ENCODE measurements around the gene ABHD17C. TPM values are rescaled to one million over a fixed set of nuclear protein-coding genes. Genes with fewer than 3 reads are reported as not detected.
A peak's percentile ranks its signal among the peaks of the same experiment; 100 is the strongest.

Gene ABHD17C
- total RNA-seq, 1 donor from 2014 or later: 41.4 TPM

DNA sequence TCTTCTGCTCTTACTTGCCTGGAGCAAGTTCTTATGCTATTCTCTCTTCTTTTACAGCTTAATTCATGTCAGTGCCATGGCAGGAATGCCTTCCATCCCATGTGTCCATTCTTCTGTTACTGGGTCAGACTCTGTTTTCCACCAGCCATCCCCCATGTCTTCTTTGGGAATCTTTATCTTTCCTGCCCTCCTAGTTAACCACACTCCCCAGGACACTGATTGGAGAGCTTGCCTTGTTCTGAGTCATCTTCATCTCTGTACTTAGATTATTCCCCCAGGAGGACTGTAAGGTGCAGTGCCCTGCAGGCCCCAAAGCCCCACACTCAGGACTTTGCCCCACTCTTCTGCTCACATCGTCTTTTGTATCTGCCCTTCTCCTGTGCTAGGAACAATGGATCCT lies 3.6 kb downstream of the ABHD17C start:
- intact Hi-C loops (cut with DNase I): no loop called here
- peaks cover 27% of the 10 kb centered on the region for H3K4me1 ChIP-seq
- no peak overlapping the region for H3K4me3 ChIP-seq
- no peaks in the 10 kb centered on the region for H3K9me3 ChIP-seq
- TF ChIP-seq, protein P1, sequence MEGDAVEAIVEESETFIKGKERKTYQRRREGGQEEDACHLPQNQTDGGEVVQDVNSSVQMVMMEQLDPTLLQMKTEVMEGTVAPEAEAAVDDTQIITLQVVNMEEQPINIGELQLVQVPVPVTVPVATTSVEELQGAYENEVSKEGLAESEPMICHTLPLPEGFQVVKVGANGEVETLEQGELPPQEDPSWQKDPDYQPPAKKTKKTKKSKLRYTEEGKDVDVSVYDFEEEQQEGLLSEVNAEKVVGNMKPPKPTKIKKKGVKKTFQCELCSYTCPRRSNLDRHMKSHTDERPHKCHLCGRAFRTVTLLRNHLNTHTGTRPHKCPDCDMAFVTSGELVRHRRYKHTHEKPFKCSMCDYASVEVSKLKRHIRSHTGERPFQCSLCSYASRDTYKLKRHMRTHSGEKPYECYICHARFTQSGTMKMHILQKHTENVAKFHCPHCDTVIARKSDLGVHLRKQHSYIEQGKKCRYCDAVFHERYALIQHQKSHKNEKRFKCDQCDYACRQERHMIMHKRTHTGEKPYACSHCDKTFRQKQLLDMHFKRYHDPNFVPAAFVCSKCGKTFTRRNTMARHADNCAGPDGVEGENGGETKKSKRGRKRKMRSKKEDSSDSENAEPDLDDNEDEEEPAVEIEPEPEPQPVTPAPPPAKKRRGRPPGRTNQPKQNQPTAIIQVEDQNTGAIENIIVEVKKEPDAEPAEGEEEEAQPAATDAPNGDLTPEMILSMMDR (IDR thresholded peaks at IDR 0.05): no peak
- H3K36me3 ChIP-seq: no peaks in the 10 kb centered on the region
- DNase-seq: no peak
- no peak overlapping the region for H3K27ac ChIP-seq
- no peaks in the 10 kb centered on the region for H3K27me3 ChIP-seq
- ATAC-seq: no peak

DNA sequence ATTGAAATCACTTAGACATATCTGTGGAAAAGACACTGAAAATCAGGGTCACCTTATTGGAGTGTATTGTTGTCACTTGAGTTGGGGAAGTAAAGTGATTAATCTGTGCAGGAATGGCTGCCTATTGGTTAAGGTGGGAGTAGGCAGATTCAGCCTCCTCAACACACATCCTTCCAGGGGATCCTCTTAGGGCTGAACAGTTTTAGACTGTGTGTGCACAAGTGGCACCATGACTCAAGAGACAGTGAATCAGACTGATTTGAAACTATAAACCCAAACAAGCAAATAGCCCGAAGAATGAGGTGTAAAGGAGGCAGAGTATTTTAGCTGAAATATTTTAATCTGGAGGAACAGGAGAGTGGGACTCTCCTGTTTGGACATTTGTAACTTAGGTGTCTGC lies 4.9 kb downstream of the ABHD17C start:
- ATAC-seq: no peak
- peaks cover 33% of the 10 kb centered on the region for H3K4me1 ChIP-seq
- H3K27ac ChIP-seq: no peak overlapping the region
- intact Hi-C loops (cut with DNase I): no loop called here
- no peak for DNase-seq
- H3K4me3 ChIP-seq: no peak overlapping the region
- no peaks in the 10 kb centered on the region for H3K9me3 ChIP-seq
- no peaks in the 10 kb centered on the region for H3K36me3 ChIP-seq
- no peaks in the 10 kb centered on the region for H3K27me3 ChIP-seq
- TF ChIP-seq, protein P1 (IDR thresholded peaks at IDR 0.05): no peak

DNA sequence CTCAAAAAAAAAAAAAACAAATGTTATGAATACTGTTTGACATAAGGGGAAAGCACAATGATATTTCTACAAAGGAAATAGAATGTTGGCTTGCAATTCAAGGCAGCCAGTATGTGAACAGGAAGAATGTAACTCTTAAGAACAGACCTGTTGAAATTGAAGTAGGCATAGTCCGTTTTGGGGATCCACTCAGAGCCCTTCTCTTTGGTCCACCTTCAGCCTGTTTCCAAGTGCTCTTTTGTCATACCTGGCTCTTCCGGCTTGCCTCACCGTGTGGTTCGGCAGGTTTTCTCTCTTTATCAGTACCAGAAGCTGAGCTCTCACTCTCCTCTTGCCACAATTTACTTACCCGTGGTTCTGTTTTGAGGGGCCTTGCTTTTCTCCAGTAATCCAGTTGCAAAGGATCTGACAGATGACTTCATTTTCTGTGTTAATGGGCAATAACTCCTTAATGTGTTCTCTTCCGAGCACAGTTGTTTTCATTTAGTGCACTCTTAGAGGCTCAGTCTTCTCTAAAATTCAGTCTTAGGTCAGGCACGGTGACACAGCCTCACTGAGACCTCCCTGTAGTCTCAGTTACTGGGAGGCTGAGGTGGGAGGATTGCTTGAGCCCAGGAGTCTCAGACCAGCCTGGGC lies 6.7 kb downstream of the ABHD17C start:
- DNase-seq: no peak
- no peak overlapping the region for H3K4me3 ChIP-seq
- H3K27me3 ChIP-seq: no peaks in the 10 kb centered on the region
- H3K27ac ChIP-seq: peak overlapping the region; percentile 64
- TF ChIP-seq, protein P1 (IDR thresholded peaks at IDR 0.05): no peak
- no peaks in the 10 kb centered on the region for H3K36me3 ChIP-seq
- peaks cover 46% of the 10 kb centered on the region for H3K4me1 ChIP-seq
- H3K9me3 ChIP-seq: no peaks in the 10 kb centered on the region
- intact Hi-C loops (cut with DNase I): no loop called here
- peak; percentile 85 for ATAC-seq

DNA sequence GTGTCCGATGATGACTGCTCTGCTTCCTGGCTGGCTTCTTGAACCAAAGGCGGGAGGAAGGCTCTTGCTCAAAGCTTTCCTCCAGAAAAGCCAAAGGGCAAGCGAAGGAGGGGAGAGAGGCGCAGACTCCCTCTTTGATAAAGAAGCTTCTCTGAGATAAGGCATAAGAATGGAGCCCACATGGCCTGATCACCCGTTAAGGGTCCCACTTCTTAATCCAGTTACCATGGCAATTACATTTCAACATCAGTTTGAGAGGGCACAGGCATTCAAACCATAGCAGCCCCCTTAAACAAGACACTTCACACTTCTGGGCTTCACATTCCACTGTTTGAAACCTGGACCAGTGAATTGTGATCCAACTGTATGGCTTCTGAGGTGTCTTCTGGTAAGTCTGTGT lies 8.0 kb downstream of the ABHD17C start:
- no peak for DNase-seq

DNA sequence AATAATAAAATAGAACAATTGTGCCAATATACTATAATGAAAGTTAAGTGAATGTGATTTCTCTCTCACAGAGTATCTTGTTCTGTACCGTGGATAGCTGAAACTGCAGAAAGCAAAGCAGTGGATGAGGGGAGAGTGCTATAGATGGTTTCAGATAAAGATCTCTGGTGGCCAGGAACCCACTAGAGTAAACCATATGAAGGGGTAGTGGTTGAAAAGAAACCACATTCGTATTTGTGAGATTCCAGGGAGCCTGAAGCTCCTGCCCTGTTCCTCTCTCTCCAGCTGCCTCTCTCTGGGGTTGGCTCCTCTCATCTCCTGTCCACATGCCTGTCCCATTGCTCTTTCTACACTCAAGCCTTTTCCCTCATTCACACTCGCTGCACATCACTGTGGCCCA lies 8.9 kb downstream of the ABHD17C start:
- H3K4me1 ChIP-seq: peaks cover 52% of the 10 kb centered on the region
- intact Hi-C loops (cut with DNase I): no loop called here
- TF ChIP-seq, protein P1 (IDR thresholded peaks at IDR 0.05): no peak

More for the DNA sequence above, 8.0 kb downstream of the ABHD17C start:
- Histone ChIP-seq H3K9me3 (no peaks in the 10 kb centered on the region), H3K36me3 (no peaks in the 10 kb centered on the region), H3K27me3 (no peaks in the 10 kb centered on the region), H3K4me1 (peaks cover 48% of the 10 kb centered on the region), H3K27ac (peak overlapping the region; percentile 64), H3K4me3 (no peak overlapping the region)
- TF ChIP-seq, protein P1 (IDR thresholded peaks at IDR 0.05): no peak
- ATAC-seq: no peak
- intact Hi-C loops (cut with DNase I): no loop called here

DNA sequence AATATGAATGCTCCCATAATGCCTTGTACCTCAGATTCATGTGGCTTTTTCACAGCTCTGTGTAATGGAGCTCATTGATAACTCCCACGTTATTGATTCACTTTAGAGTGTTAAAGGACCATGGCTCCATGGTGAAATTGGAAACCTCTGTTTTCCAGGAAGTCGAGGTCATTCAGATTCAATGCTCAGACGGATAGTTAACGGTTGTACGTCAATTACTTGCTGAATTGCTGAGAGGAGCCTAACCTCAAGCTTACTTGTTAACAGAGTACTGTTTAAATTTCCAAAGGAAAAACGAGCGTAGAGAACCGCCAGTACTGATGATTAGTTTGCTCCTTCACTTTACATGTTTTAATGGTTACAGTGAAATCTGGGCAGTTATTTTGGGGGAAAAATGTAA lies 11.1 kb downstream of the ABHD17C start:
- no peaks in the 10 kb centered on the region for H3K9me3 ChIP-seq
- H3K4me3 ChIP-seq: no peak overlapping the region
- ATAC-seq (no peak), DNase-seq (no peak)
- no peaks in the 10 kb centered on the region for H3K36me3 ChIP-seq
- peaks cover 59% of the 10 kb centered on the region for H3K4me1 ChIP-seq
- H3K27me3 ChIP-seq: no peaks in the 10 kb centered on the region
- intact Hi-C loops (cut with DNase I): no loop called here
- no peak overlapping the region for H3K27ac ChIP-seq
- TF ChIP-seq, protein P1 (IDR thresholded peaks at IDR 0.05): no peak

More for the DNA sequence above, 8.9 kb downstream of the ABHD17C start:
- DNase-seq: no peak
- no peak overlapping the region for H3K4me3 ChIP-seq
- ATAC-seq: no peak
- H3K27me3 ChIP-seq: no peaks in the 10 kb centered on the region
- no peaks in the 10 kb centered on the region for H3K36me3 ChIP-seq
- H3K9me3 ChIP-seq: no peaks in the 10 kb centered on the region
- no peak overlapping the region for H3K27ac ChIP-seq
